DOHH2 (cell line): ENCODE results near the gene MALRD1.

Source experiments
- EZH2phosphoT487 ChIP-seq: fragments of 200-600 bp; sonication (generic); IDR thresholded peaks from 2 replicates; pipeline ENCODE4 v1.6.1; 2017; ENCODE audit warnings: borderline replicate concordance, mild to moderate bottlenecking, antibody characterized with exemption, low read length, moderate library complexity, mixed read lengths
- TF ChIP-seq, protein P1 (sequence below): fragments of 200-600 bp; sonication (generic); IDR thresholded peaks from one replicate; pipeline ENCODE4 v1.5.1; 2014; ENCODE audit warnings: antibody characterized with exemption, mild to moderate bottlenecking, low read depth, low read length; ENCODE audit not compliant: poor library complexity, severe bottlenecking

DNA sequence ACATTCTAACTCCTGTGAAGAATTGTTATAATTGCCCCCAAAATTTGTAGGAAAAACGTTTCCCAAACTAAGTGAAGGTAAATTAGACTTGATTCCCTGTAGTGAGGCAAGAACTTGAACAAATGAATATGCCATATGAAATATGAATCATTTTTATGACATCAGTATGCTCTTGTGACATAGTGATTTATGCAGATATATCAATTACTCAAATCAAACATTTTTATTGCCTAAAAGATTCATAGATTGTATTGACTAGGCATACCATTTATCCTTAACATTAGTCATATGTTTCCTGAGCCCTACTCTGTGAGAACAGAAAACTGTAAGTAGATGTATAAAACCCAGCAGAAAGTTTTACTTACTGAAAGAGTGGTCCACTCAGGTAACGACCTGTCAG lies 245.6 kb downstream of the MALRD1 start:
- TF ChIP-seq, protein P1, sequence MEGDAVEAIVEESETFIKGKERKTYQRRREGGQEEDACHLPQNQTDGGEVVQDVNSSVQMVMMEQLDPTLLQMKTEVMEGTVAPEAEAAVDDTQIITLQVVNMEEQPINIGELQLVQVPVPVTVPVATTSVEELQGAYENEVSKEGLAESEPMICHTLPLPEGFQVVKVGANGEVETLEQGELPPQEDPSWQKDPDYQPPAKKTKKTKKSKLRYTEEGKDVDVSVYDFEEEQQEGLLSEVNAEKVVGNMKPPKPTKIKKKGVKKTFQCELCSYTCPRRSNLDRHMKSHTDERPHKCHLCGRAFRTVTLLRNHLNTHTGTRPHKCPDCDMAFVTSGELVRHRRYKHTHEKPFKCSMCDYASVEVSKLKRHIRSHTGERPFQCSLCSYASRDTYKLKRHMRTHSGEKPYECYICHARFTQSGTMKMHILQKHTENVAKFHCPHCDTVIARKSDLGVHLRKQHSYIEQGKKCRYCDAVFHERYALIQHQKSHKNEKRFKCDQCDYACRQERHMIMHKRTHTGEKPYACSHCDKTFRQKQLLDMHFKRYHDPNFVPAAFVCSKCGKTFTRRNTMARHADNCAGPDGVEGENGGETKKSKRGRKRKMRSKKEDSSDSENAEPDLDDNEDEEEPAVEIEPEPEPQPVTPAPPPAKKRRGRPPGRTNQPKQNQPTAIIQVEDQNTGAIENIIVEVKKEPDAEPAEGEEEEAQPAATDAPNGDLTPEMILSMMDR: no peak
- no peak for TF ChIP-seq EZH2phosphoT487
